GM12878 (cell line): Measurements from ENCODE around the gene IER2. TPM values are rescaled to one million over a fixed set of nuclear protein-coding genes. Genes with fewer than 3 reads are reported as not detected.

ENCODE experiments used
- ASH2L ChIP-seq: fragments of 300-600, 200-600 bp; sonication (generic); IDR thresholded peaks from 2 replicates; pipeline ENCODE4 v1.6.1; 2017; ENCODE audit warnings: low read depth, mild to moderate bottlenecking, borderline replicate concordance
- BCL11A ChIP-seq: IDR thresholded peaks from 2 replicates; pipeline ENCODE4 v1.6.1; 2011; ENCODE audit warnings: low read depth, low read length
- CREM ChIP-seq: IDR thresholded peaks from 2 replicates; pipeline ENCODE4 v1.6.1; 2014; ENCODE audit warnings: antibody characterized with exemption, low read depth
- EP300 ChIP-seq, 2 experiments: fragments of 150-350 bp in 1 of 2; IDR thresholded peaks; 2 replicates each; pipeline ENCODE4 v1.6.1; 2011 to 2012; ENCODE audit warnings: low read depth in 2 of 2, low read length in 2 of 2, borderline replicate concordance in 1 of 2, improper control_type of control experiment in 1 of 2, inconsistent platforms in 1 of 2; ENCODE audit not compliant: control insufficient read depth in 1 of 2
- ETV6 ChIP-seq, 2 experiments: fragments of 450-650 bp in 1 of 2; IDR thresholded peaks in 1 of 2; conservative IDR thresholded peaks in 1 of 2; 2 replicates each; pipeline ENCODE4 v1.6.1; 2014; ENCODE audit warnings: antibody characterized with exemption in 1 of 2, borderline replicate concordance in 1 of 2, low read depth in 1 of 2, mild to moderate bottlenecking in 1 of 2, moderate library complexity in 1 of 2
- HDAC2 ChIP-seq: fragments of 200-600 bp; sonication (generic); IDR thresholded peaks from 2 replicates; pipeline ENCODE4 v1.6.1; 2017
- KDM1A ChIP-seq: fragments of 200-600 bp; sonication (generic); IDR thresholded peaks from 2 replicates; pipeline ENCODE4 v1.6.1; 2016; ENCODE audit warnings: borderline replicate concordance
- MEF2B ChIP-seq: fragments of 450-650 bp; IDR thresholded peaks from 2 replicates; pipeline ENCODE4 v1.6.1; 2018; ENCODE audit warnings: mild to moderate bottlenecking, moderate library complexity; ENCODE audit not compliant: partially characterized antibody, poor library complexity, severe bottlenecking
- MLLT1 ChIP-seq: fragments of 450-650 bp; IDR thresholded peaks from 2 replicates; pipeline ENCODE4 v1.6.1; 2016; ENCODE audit warnings: mild to moderate bottlenecking
- RAD21 ChIP-seq: IDR thresholded peaks from 2 replicates; pipeline ENCODE4 v1.6.1; 2011; ENCODE audit warnings: mild to moderate bottlenecking, low read depth, low read length, moderate library complexity; ENCODE audit not compliant: insufficient read depth
- RELB ChIP-seq: fragments of 450-650 bp; IDR thresholded peaks from 2 replicates; pipeline ENCODE4 v1.6.1; 2017; ENCODE audit warnings: low read depth, mild to moderate bottlenecking, moderate library complexity
- REST ChIP-seq: IDR thresholded peaks from 2 replicates; pipeline ENCODE4 v1.6.1; 2012; ENCODE audit warnings: mild to moderate bottlenecking, low read depth, low read length
- SMC3 ChIP-seq: IDR thresholded peaks from 2 replicates; pipeline ENCODE4 v1.6.1; 2011; ENCODE audit warnings: low read length, improper control_type of control experiment, borderline replicate concordance
- SP1 ChIP-seq: IDR thresholded peaks from one replicate; pipeline ENCODE4 v1.6.1; 2011; ENCODE audit warnings: low read depth, low read length
- TCF3 ChIP-seq: IDR thresholded peaks from 2 replicates; pipeline ENCODE4 v1.6.1; 2012; ENCODE audit warnings: low read depth, mild to moderate bottlenecking, low read length, borderline replicate concordance; ENCODE audit not compliant: insufficient read depth
- ZBTB4 ChIP-seq: fragments of 450-650 bp; formaldehyde crosslinking; IDR thresholded peaks from 2 replicates; pipeline ENCODE4 v1.4.0; 2022; ENCODE audit warnings: mild to moderate bottlenecking, moderate library complexity
- ZNF384 ChIP-seq: IDR thresholded peaks from 2 replicates; pipeline ENCODE4 v1.6.1; 2012; ENCODE audit warnings: low read depth, mild to moderate bottlenecking, low read length, improper control_type of control experiment, borderline replicate concordance
- ZSCAN29 ChIP-seq: fragments of 450-650 bp; IDR thresholded peaks from 2 replicates; pipeline ENCODE4 v1.6.1; 2017; ENCODE audit warnings: mild to moderate bottlenecking, moderate library complexity
- polyA plus RNA-seq, 11 experiments: library from polyadenylated mRNA; depleted of rRNA in 4 of 11; unstranded in 6 of 11; stranded (reverse) in 5 of 11; fragments of >200 nt; fragmentation: Nextera tagmentation in 4 of 11; fragmentation: Illumina TruSeq in 1 of 11; extraction: Ambion mirVana in 4 of 11; extraction: Trizol in 1 of 11; gene quantifications; 1 replicate in 1 of 11; 2 replicates in 10 of 11; pipeline versions ENCODE4 v1.2.1 to v1.2.3, GENCODE V29; 2011 to 2016; ENCODE audit warnings: inconsistent platforms in 2 of 11, missing spikeins in 2 of 11, low read depth in 1 of 11
- total RNA-seq, 4 experiments: library from RNA; depleted of rRNA in 3 of 4; stranded (reverse); fragments of >200 nt in 3 of 4; fragmentation: Illumina TruSeq in 1 of 4; extraction: Trizol in 1 of 4; gene quantifications; 2 replicates each; pipeline versions ENCODE4 v1.2.1 to v1.2.3, GENCODE V29; 2013 to 2021

Gene IER2
- total and polyA plus RNA-seq, 10 of the 15 experiments (the other 5 are each of a cell fraction or from before 2014, with no cell fraction given), result 2.8 to 94.5 (median 24.9) TPM

DNA sequence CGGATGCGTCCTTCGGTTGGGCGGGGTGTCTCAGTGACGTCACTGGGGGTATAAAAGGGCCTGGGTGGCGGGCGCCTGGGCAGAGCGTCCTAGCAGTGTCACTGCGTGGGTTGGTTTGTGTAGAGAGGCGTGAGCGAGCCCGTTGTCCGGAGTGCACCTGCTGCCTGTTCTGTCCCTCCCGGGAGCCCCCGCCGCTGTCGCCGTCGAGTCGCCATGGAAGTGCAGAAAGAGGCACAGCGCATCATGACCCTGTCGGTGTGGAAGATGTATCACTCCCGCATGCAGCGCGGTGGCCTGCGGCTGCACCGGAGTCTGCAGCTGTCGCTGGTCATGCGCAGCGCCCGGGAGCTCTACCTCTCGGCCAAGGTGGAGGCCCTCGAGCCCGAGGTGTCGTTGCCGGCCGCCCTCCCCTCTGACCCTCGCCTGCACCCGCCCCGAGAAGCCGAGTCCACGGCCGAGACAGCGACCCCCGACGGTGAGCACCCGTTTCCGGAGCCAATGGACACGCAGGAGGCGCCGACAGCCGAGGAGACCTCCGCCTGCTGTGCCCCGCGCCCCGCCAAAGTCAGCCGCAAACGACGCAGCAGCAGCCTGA lies 2.9 kb downstream of the IER2 start (continued):
- TF ChIP-seq RELB (peak; percentile 24; the same call in 1 of the 2 replicates), KDM1A (no peak), MEF2B (peak; percentile 13), SMC3 (no peak), RAD21 (no peak), ZNF384 (no peak), ASH2L (no peak), BCL11A (no peak), MLLT1 (peak; percentile 99), REST (peak; percentile 34; the same call in 1 of the 2 replicates), TCF3 (peak; percentile 99), ETV6 (conservative IDR thresholded peaks at IDR 0.05 in 1 of 2, IDR thresholded peaks at IDR 0.05 in 1 of 2; ENCODE audit: borderline replicate concordance in 1 of 2, low read depth in 1 of 2) (no peak; a peak in 2 of 4 replicates), ZSCAN29 (no peak), SP1 (no peak), ZBTB4 (CRISPR knock-in tag) (no peak), HDAC2 (no peak), EP300 (IDR thresholded peaks at IDR 0.05; ENCODE audit: borderline replicate concordance in 1 of 2, control insufficient read depth in 1 of 2, low read depth in 2 of 2, low read length in 2 of 2) (no peak; a peak in 1 of 4 replicates), CREM (peak; percentile 92)
